Mononuclear cell (primary cell): Measurements from ENCODE around the gene CYTH2. TPM values are rescaled to one million over a fixed set of nuclear protein-coding genes. Genes with fewer than 3 reads are reported as not detected.
"Not testable (repeated sequence)": the region's sequence is repeated elsewhere in the genome, so short reads cannot be mapped to it uniquely, and the experiment has no call there.

Source experiments
- H3K27me3 ChIP-seq: 2 replicates; pipeline ENCODE4 v1.6.0; 2011; ENCODE audit warnings: low read length, control low read depth; ENCODE audit not compliant: insufficient read depth
- H3K4me1 ChIP-seq: 2 replicates; pipeline ENCODE4 v1.5.1; 2011; ENCODE audit warnings: mild to moderate bottlenecking, low read length, control low read depth; ENCODE audit not compliant: insufficient read depth
- H3K4me3 ChIP-seq: 2 replicates; pipeline ENCODE4 v1.5.1; 2011; ENCODE audit warnings: mild to moderate bottlenecking, low read length, moderate library complexity
- H3K9me3 ChIP-seq: 2 replicates; pipeline ENCODE4 v1.5.1; 2011; ENCODE audit warnings: low read depth, mild to moderate bottlenecking, control low read depth, low read length
- total RNA-seq: library from RNA; depleted of rRNA; stranded (reverse); fragments of >200 nt; gene quantifications from one replicate; pipeline ENCODE4 v1.2.3, GENCODE V29; 2012

The CYTH2 gene
- total RNA-seq, 1 donor = 14.9 TPM

DNA sequence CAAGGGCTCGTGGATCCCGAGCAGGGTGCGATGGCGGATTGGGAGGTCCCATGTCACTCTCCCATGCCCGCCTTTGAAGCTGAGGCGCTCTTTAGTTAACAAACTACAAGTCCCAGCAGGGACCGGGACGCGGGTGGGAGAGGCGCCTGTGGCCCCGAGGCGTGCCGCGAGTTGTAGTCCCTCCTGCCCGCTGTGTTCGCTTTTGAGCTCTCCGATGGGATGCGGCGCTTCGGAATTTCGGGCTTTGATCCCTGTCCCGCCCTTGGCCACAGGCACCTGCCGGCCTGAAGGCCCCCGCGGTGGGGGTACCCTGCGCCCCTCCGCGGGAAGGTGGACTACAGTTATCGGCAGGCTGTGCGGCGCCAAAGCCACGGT, 11.0 kb downstream of the CYTH2 start:
- no peaks in the 10 kb centered on the region for H3K9me3 ChIP-seq
- H3K4me1 ChIP-seq = peaks cover 16% of the 10 kb centered on the region
- no peaks in the 10 kb centered on the region for H3K27me3 ChIP-seq
- H3K4me3 ChIP-seq = peak overlapping the region; percentile 49

DNA sequence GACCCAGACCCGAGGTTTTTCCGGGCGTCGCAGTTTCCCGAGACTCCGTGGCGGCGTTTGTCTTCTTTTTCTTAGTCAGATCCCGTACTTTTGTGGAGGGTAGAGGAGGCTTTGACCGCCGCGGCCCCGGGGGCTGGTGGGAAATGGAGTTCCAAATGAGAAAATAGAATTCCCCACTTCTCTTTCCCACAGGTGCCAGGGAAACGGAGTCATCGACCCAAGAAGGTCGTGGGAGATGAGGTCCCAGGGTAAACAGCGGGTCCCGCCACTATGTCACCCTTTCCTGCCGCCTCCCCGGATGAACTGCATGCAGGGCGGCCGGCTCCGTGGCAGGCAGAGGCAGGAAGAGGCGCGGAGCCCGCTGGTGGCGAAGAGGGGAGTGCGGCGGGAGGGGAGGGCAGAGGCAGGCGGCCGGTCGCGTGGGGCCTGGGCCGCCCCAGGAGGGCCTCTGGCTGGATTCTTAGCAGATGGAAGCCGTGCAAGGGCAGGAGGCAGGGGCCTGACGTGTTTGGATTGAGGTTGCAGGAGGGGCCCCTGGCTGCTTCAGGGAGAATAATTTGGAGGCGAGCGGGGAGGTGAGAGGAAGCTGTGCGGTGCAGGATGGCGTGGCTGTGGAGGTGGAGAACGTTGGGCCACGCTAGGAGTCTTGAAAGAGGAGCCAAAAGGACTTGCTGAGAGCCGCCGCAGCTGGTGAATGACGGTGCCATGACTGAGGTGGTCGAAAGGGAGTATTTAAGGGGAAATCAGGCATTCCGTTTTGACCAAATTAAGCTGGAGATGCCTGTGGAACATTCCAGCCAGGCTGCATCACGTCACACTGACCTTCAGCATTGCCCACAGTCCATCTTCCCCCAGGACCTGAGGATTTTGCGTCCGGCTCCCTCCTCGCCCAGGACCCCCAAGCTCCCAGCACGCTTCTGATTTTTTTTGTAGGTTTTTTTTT, 11.7 kb downstream of the CYTH2 start:
- Histone ChIP-seq H3K4me1 (peaks cover 16% of the 10 kb centered on the region), H3K9me3 (no peaks in the 10 kb centered on the region), H3K27me3 (no peaks in the 10 kb centered on the region), H3K4me3 (peak overlapping the region; percentile 49)

DNA sequence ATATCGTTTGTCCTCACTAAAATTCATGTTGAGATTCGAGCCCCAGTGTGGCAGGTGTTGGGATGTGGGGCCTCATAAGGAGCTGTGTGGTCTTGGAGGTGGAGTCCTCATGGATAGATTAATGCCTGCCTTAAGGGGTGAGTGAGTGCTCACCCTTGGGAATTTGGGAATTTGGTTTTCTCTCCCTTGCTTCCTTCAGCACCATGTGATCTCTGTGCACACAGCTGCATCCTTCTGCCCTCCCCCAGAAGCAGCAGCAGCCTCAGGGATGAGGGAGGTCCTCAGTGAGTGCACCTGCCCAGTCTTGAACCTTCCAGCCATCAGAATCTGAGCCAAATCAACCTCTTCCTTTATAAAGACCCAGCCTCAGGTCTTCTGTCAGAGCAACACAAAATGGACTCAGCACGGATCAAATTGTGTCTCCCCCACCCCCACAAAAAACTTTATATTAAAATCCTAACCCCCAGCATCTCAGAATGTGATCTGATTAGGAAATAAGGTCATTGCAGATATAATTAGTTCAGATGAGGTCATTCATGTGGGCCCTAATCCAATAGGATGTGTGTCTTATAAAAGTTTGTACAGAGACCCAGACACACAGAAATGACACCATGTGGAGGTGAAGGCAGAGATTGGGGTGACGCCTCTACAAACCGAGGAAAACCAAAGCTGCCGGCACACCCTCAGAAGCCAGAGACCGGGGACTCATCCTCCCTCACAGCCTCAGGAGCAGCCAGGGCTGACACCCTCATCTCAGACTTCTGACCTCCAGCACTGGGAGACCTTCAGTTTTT, 12.9 kb downstream of the CYTH2 start:
- H3K4me3 ChIP-seq = no peak overlapping the region
- H3K27me3 ChIP-seq = no peaks in the 10 kb centered on the region
- H3K9me3 ChIP-seq = no peaks in the 10 kb centered on the region
- peaks cover 16% of the 10 kb centered on the region for H3K4me1 ChIP-seq

DNA sequence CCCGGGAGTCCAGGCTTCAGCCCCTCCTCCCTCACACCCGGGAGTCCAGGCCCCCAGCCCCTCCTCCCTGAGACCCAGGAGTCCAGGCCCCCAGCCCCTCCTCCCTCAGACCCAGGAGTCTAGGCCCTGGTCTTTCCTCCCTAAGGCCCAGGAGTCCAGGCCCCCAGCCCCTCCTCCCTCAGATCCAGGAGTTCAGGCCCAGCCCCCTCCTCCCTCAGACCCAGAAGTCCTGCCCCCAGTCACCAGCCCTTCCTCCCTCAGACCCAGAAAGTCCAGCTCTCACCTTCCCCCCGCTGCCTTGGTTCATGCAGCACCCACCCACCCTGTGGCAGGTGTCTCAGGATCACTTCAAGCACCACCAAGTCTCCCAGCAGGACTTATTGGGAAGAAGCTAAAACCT, 14.1 kb downstream of the CYTH2 start:
- Histone ChIP-seq H3K27me3 (no peaks in the 10 kb centered on the region), H3K4me3 (no peak overlapping the region), H3K9me3 (no peaks in the 10 kb centered on the region), H3K4me1 (peaks cover 16% of the 10 kb centered on the region)

DNA sequence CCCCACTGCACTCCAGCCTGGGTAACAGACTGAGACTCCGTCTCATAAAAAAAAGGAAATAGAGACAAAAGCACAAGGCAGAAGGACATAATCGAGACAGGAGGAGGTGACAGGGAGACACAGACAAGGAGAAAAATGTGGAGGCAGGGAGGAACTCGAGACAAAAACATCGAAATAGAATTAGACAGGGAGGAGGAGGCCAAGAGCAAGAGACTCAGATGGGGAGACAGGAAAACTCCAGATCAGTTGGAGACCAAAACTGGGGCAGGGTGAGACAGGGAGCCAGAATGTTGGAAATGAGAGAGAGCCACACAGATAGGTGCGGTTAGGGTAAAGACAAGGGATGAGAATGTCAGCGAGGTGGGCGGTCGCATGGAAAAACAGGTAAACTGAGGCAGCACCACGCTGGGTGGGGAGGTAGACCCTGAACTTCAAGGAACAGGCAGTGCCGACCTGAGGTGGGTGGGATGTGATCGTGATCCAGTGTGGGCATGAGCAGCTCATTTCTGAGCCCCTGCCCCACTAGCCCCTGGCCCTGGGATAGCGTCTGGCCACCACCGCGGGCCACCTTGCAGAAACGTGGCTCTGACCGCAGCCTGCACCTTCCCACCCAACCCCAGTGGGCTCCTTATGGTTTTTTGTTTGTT, 15.2 kb downstream of the CYTH2 start:
- Histone ChIP-seq H3K9me3 (no peaks in the 10 kb centered on the region), H3K4me1 (peaks cover 16% of the 10 kb centered on the region), H3K4me3 (no peak overlapping the region), H3K27me3 (no peaks in the 10 kb centered on the region)

DNA sequence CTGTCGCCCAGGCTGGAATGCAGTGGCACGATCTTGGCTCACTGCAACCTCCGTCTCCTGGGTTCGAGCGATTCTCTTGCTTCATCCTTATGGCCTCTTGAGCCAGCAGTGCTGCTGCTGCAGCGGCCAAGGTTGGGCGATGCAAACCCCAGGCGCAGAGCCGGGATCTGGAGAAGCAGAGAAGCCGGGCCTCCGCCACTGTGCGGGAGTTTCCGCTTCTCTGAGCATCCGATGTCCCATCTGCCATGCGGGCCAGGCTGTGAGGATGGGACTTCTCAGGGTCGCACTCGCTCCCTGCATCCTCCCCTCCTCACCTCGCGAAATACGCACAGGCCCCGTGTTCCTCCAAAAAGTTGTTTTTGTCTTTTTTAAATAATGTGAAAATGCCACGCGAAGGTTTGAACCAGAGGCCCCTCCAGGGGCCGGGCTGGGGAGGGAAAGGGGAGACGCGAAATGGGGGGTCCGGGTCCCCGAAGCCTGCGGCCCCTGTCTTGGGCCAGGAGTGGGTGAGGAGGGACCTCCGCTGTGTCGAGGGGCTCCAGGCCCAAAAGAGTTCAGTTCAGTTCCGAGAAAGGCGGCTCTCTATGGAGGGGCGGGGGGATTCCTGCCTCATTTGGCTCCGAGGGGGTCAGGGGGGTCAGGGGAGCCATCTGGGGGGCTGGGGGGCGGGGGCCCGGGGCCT, 15.9 kb downstream of the CYTH2 start:
- no peaks in the 10 kb centered on the region for H3K9me3 ChIP-seq
- peaks cover 17% of the 10 kb centered on the region for H3K4me1 ChIP-seq
- no peaks in the 10 kb centered on the region for H3K27me3 ChIP-seq
- H3K4me3 ChIP-seq = no peak overlapping the region

DNA sequence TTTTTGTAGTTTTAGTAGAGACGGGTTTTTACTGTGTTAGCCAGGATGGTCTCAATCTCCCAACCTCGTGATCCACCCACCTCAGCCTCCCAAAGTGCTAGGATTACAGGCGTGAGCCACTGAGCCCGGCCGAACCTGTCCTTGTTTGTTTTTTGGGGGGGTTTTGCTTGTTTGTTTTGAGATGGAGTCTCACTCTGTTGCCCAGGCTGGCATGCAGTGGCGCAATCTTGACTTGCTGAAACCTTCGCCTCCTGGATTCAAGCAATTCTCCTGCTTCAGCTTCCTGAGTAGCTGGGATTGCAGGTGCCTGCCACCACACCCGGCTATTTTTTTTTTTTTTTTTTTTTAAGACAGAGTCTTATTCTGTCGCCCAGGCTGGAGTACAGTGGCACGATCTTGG, 17.5 kb downstream of the CYTH2 start:
- peaks cover 14% of the 10 kb centered on the region for H3K4me1 ChIP-seq
- H3K27me3 ChIP-seq, H3K9me3 ChIP-seq, H3K4me3 ChIP-seq: not testable (repeated sequence)

DNA sequence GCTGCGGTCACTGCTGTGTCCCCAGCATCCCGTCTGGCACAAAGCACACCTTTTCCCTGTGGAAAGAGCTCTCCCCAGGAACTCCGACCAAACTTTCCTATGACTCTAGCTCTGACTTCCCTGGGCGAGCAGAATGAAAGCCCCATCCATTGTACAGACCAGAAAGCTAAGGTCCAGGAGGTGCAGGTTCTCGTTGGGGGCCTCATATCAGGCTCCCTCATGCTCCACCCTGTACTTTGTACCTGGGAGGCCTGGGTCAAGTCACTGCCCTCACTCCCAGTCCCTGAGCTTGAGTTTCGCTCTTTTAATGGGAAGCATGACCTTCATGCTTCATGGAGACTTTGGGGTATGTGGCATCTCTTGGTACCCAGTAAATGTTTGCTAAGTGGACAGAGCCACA, 18.4 kb downstream of the CYTH2 start:
- Histone ChIP-seq H3K9me3 (no peaks in the 10 kb centered on the region), H3K4me3 (no peak overlapping the region), H3K27me3 (no peaks in the 10 kb centered on the region), H3K4me1 (peaks cover 22% of the 10 kb centered on the region)

DNA sequence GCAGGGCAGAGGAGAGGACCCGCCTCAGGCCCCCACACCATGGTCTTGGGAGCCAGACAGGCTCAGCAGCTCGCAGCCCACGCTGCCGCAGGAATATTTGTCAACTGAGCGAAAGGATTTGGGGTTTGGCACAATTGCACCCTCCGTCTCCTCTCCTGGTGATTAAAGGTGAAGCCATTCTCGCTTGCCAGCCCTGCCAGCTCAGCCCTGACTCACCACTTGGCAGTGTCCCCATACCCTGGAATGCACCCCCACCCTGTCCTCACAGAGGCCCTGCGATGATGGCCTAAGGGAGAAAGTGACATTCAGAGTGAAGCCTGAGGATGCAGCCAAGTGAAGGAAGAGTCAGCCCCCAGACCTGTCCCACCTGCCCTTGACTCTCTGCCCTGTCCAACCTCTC, 18.8 kb downstream of the CYTH2 start:
- Histone ChIP-seq H3K9me3 (no peaks in the 10 kb centered on the region), H3K27me3 (no peaks in the 10 kb centered on the region), H3K4me3 (no peak overlapping the region), H3K4me1 (peaks cover 26% of the 10 kb centered on the region)

DNA sequence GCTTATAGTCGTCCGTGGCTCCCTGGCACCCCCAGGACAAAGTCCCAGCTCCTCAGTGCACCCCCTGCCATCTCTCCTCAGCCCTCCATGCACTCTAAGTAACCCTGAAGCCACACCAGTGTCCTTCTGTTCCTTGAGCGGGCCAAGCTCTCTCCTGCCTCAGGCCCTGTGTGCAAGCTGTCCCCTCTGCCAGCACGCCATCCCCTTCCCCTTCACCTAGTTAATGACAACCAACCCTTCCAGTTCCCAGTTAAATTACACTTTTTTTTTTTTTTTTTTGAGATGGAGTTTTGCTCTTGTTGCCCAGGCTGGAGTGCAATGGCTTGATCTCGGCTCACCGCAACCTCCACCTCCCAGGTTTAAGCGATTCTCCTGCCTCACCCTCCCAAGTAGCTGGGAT, 19.3 kb downstream of the CYTH2 start:
- H3K4me1 ChIP-seq = peaks cover 27% of the 10 kb centered on the region
- not testable (repeated sequence) for H3K4me3 ChIP-seq, H3K9me3 ChIP-seq, H3K27me3 ChIP-seq

DNA sequence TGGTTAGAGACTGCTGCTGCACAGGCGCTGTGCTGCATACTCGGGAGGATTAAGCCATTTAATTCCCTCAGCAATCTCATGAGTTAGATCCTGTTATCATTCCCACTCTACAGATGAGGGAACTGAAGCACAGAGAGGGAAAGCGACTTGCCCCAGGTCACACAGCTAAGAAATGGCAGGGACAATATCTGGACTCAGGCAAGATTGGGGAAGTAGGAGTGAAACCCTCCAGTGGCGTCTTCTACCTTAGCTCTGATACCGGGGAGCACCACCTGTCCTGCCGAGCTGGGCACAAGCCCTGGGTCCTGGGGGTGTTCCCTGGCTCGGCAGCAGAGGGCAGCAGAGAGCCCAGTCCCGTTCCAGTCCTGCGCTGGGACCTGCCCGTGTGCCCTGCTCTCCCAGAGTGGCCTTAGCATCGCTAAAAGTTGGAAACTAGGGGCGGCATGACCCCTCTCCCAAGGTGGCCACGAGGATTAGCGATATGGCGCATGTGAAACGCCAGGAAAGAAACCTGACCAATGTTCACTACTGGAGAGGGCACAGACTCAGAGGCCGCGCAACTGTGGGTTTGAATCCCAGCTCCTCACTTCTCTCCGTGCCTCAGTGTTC, 20.5 kb downstream of the CYTH2 start:
- peaks cover 33% of the 10 kb centered on the region for H3K4me1 ChIP-seq
- no peaks in the 10 kb centered on the region for H3K9me3 ChIP-seq
- H3K4me3 ChIP-seq = no peak overlapping the region
- no peaks in the 10 kb centered on the region for H3K27me3 ChIP-seq

DNA sequence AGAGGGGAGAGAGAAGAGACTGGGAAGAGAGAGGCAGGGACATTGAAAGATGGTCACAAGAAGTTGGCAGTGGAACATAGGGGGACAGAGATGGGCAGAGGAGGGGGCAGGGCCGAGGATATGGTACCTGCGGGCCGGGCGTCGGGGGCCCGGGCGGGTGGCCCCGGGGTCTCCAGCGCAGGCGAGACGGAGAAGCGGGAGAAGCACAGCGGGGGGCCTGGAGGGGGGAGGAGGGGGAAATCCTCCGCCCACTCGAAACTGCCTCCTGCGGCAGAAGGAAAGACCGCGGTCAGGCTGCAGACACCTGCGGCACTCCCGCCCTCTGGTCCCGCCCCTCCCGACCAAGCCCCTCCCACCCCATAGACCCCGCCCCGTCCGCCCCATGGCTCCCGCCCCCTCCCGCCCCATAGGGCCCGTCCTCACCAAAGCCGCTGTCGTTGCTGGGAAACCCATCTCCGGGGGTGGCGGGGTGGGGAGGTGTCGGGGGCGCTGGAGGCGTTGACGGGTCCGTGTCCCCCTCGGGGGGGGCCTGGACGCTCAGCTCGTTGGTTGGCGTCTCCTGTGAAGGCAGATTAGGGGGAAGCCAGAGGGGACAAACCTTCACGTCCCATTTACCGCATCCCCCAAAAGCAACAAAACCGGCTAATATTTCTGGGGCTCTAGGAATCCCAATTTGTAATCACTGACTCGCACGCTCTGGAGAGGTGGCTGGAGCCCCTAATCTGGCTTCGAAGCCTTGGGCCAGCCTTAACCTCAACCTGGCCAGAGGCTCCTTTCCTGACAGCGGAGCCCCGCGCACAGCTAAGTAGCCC, 22.0 kb downstream of the CYTH2 start:
- H3K27me3 ChIP-seq = no peaks in the 10 kb centered on the region
- no peaks in the 10 kb centered on the region for H3K9me3 ChIP-seq
- peaks cover 42% of the 10 kb centered on the region for H3K4me1 ChIP-seq
- H3K4me3 ChIP-seq = no peak overlapping the region

DNA sequence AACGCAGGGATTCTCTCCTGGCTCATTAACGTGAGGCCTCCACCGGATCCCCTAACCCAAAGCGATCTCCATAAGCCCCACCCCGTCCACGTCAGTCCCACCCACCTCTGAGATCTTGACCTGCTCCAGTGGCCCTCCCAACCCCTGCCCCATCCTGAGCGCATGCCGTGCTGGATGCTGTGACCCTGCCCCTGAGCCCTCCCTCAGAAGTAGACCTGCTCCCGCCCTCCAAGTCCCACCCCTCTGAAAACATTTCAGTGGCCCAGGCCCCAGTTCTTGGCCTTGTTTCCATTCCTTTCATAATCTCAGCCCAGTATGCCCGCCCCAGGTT, 22.6 kb downstream of the CYTH2 start:
- no peak overlapping the region for H3K4me3 ChIP-seq
- H3K9me3 ChIP-seq = no peaks in the 10 kb centered on the region
- H3K27me3 ChIP-seq = no peaks in the 10 kb centered on the region
- H3K4me1 ChIP-seq = peaks cover 42% of the 10 kb centered on the region
